ENCODE data around the gene DEFB114.

DEFB114 gene

GRCh38 chr6:49934770-49935169, 29.2 kb downstream of the DEFB114 start:
- no peak for DNase-seq

- DNase-seq = no peak
These were observed 30.4 kb downstream of the DEFB114 start for GRCh38 chr6:49933526-49933925.

GRCh38 chr6:49929340-49929739, 34.6 kb downstream of the DEFB114 start:
- no peak for DNase-seq

- no peak for DNase-seq
These were observed 40.1 kb downstream of the DEFB114 start for GRCh38 chr6:49923826-49924225.

- DNase-seq = no peak
These were observed 43.9 kb downstream of the DEFB114 start for GRCh38 chr6:49919935-49920644.

GRCh38 chr6:49919261-49919660, 44.7 kb downstream of the DEFB114 start:
- DNase-seq = no peak

GRCh38 chr6:49918787-49919186, 45.2 kb downstream of the DEFB114 start:
- DNase-seq = no peak

- no peak for DNase-seq
These were observed 48.9 kb downstream of the DEFB114 start for GRCh38 chr6:49915035-49915434.

GRCh38 chr6:49913636-49914375, 50.2 kb downstream of the DEFB114 start:
- no peak for DNase-seq

GRCh38 chr6:49912196-49912595, 51.8 kb downstream of the DEFB114 start:
- no peak for DNase-seq

- no peak for DNase-seq
These were observed 52.7 kb downstream of the DEFB114 start for GRCh38 chr6:49911252-49911651.
